GOT3 (cell line): Measurements from ENCODE around the gene NBPF11.
"Not testable (repeated sequence)": the region's sequence is repeated elsewhere in the genome, so short reads cannot be mapped to it uniquely, and the experiment has no call there.

Experiments
- DNase-seq: peaks from one replicate; lab custom pipeline; 2025; ENCODE audit warnings: mixed read lengths; lab: John Stamatoyannopoulos, UW

NBPF11 gene

DNA sequence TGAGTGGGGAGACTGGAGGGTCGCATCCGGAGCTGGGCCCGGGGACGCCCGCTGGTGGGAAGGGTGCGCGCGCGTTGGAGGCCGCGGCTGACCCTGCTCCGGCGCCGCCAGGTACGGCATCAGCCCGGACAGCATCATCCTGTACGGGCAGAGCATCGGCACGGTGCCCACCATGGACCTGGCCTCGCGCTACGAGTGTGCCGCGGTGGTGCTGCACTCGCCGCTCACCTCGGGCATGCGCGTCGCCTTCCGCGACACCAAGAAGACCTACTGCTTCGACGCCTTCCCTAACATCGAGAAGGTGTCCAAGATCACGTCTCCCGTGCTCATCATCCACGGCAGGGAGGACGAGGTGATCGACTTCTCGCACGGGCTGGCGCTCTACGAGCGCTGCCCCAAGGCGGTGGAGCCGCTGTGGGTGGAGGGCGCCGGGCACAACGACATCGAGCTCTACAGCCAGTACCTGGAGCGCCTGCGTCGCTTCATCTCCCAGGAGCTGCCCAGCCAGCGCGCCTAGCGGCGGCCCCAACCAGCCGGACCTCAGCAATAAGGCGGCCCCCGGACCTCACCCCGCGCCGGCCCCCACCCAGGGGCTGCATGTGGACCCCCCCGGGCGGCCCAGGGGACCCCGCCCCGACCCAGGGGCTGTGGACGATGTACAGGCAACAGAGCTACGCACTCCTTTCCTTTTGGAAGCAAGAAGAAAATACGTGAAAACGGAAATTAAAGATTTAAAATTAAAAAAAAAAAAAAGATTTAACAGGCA, 2.8 kb downstream of the NBPF11 start:
- DNase-seq: not testable (repeated sequence)

DNA sequence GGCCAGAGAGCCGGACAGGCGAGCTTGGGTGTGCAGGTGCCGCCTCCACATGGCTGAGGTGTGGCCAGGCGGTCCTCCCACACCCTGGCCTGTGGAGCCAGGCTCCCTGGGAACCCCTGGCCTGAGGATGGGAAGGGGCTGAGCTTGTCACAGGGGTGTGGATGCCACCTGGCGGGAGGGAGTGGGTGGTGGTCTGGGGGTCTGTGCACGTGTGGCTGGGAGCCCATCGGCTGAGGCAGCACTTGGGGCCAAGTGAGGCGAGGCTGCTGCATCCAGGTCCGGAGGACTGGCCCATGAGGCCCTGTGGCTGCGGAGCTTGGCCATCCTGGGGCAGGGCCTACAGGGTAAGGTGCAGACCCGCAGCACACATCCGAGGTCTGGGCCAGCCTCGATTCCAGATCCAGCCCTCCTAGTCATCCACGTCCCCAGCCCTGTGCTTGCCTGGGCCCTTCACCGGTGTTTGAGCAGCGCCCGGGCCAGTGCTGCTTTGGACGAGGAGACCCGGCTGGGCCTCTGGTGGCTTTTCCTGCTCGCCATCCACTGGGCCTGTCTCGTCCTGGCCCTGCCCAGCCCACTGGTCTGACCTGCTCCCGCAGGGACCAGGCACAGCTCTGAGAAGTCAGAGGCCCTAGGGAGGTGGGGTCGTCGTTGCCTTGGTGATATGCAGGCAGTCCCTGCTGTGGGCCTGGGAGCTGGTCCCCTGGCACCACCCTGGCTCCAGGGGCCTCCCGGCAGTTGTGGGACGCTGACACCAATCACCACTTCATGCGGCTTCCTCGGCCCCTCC, 4.8 kb downstream of the NBPF11 start:
- not testable (repeated sequence) for DNase-seq

DNA sequence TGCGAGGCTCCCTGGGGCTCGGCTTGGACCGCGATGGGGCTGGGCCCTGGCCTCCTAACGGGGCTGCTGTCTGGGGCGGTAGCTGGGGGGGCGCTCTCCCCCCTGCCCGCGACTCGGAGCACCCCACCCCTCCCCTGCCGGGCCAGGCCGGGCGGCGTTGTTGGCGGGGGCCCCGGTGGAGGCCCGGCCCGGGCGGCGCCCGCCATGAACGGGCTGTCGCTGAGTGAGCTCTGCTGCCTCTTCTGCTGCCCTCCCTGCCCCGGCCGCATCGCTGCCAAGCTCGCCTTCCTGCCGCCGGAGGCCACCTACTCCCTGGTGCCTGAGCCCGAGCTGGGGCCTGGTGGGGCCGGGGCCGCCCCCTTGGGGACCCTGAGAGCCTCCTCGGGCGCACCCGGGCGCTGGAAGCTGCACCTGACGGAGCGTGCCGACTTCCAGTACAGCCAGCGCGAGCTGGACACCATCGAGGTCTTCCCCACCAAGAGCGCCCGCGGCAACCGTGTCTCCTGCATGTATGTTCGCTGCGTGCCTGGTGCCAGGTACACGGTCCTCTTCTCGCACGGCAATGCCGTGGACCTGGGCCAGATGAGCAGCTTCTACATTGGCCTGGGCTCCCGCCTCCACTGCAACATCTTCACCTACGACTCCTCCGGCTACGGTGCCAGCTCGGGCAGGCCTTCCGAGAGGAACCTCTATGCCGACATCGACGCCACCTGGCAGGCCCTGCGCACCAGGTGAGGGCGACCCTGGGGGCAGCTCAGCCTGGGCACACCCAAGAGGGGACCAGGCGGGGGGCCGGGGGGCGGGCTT, 5.7 kb downstream of the NBPF11 start:
- DNase-seq: not testable (repeated sequence)

DNA sequence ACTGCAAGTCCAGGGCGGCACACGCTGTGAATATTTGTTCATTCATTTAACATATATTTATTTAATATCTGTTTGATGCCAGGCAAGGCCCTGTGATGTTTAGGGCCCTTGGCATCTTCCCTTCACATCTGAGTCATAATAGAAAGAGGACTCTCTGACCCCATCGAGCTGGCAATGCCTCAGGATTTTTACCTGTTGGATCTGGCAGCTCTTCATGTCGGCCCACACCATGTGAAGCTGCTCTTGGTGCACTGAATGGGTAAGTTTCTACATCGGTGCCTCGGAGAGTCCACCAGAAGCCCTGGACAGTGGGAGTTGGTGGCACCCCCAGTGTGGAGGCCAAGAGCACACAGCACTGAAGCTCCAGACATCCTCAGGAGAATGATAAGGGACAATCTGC, 8.9 kb downstream of the NBPF11 start:
- DNase-seq: not testable (repeated sequence)

DNA sequence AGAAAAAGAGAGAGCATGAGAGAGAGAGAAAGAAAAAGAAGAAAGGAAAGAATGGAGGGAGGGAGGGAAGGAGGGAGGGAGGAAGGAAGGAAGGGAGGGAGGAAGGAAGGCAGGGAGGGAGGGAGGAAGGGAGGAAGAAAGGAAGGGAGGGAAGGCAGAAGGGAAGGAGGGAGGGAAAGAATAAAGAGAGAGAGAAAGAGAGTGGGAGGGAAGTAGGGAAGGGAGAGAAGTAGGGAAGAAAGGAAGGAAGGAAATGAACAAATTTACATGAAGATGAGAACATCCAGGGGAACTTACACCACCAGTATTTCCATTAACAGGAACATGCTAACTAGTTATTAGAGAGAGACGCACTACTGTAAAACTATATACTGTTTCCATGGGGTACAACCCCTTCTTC, 10.1 kb downstream of the NBPF11 start:
- DNase-seq: not testable (repeated sequence)

DNA sequence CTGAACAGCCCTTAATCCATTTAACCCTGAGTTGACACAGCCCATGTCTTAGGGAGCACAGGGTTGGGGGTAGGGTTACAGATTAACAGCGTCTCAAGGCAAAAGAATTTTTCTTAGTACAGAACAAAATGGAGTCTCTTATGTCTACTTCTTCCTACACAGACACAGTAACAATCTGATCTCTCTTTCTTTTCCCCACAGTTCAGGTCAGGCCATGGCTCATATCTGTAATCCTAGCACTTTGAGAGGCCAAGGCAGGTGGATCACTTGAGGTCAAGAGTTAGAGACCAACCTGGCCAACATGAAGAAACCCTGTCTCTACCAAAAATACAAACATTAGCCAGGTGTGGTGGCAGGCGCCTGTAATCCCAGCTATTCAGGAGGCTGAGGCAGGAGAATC, 13.5 kb downstream of the NBPF11 start:
- not testable (repeated sequence) for DNase-seq

DNA sequence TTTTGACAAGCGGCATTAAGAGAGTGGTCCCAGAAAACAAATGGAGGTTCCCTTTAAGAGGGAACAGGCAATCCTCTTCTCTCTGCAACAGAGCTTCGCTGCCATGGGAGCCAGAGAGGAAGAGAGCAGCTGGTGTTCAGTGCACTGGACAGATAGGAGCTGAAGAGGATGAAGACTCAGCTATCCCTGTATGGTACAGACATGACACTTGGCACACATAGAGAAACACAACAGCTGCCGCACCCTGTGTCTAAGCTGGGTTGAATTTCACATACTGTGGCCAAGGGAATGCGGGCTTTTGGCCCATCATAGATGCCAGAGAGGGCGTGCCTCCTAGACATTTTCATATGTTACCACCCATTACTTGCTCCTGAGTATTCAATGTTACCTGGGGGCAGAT, 29.7 kb downstream of the NBPF11 start:
- DNase-seq: not testable (repeated sequence)

DNA sequence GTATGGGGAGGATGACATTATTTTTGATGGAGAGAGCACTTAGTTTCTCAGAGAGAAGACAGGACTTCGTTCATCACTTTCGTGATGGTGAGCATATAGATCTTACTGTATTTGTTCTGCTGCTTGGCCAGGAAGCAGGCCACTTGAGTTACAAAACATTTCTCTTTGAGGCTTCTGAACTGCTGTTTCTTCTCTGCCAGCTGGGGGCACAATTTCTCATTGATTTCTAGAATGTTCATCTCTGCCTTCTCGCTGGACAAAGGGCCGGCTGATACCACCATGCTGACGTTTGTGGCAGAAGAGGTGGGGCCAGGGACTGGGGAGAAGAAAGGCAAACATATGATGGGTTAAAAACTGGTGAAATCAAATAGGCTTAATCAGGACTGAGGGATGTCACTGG, 31.7 kb downstream of the NBPF11 start:
- not testable (repeated sequence) for DNase-seq

DNA sequence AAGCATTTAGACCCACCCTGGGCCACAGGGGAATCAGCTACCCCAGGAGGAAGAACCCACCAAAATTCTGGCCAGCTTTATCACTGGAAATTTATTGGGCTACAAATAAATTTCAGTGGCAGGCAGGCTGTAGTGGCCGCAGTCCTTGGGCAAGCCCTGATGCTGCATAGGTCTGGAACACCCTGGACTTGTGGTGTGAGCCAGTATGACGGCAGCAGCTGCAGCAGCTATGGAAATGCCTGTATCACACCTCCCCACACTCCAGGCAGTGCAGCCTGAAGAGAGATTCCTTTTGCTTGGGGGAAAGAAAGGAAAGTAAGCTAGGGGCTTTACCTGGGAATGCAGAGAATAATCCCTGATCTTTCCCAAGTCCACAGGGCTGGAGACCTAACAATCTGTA, 56.3 kb downstream of the NBPF11 start:
- not testable (repeated sequence) for DNase-seq

DNA sequence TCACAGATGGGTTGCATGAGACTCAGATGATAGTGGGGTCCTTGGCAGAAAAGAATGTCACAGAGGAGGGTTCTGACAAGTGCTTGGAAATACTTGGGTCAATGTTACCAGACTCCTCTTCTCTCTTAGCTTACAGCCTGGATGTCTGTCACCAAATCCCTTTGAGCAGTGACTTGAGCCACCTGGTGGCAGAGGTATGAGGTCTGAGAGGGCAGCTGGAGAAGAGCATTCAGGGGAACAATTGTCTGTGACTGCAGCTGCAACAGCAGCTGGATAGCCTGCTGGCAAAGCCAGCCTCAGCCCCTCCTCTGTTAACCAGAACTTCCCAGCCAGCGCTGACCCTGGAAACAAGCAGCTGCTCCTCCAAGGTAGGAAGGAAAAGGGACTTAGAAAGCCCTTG, 65.9 kb downstream of the NBPF11 start:
- not testable (repeated sequence) for DNase-seq

DNA sequence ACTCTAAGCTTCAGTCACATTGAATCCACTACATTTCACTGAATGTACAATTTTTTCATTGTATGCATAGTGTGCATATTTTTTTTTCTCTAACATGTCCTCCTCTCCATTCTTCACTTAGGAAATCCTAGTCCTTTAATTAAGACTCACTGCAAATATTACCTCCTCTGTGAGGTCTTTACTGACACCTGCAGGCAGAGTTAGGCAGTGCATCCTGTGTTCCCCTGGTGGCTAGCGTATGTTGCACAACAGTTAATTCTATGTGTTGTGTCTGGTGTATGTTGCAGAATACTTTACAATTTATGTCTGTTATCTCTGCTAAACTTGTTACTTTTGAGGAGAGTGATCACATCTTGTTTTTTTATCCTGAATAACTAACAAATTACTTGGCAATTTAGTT, 70.9 kb downstream of the NBPF11 start:
- not testable (repeated sequence) for DNase-seq

DNA sequence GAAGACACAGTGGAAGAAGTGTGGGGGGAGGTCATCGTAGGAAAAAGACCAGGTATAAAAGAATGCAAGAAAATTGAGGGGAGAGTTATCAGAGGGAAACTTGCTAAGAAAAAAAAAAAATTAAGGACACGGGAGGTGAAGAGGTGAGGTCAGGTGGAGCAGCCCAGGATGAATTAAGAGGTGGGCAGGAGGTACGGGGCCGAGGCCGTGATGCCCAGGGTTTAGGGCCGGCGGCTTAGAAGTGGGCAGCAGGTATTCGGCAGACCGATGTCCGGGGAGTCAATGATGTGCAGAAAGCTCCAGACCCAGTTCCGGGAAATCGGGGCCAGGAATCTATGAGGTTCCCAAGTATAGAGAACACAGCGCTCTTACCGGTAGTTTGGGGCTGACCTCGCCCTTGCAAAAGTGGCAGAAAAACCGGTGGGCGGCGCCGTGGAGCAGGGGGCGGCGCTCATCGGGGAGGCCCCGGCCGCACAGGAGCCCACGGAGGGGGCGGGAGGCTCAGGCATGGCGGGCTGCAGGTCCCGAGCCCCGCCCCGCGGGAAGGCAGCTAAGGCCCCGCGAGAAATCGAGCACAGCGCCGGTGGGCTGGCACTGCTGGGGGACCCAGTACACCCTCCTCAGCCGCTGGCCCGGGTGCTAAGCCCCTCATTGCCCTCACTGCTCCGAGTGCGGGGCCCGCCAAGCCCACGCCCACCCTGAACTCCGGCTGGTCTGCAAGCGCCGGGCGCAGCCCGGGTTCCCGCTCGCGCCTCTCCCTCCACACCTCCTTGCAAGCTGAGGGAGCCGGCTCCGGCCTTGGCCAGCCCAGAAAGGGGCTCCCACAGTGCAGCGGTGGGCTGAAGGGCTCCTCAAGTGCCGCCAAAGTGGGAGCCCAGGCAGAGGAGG, 73.2 kb downstream of the NBPF11 start:
- DNase-seq: not testable (repeated sequence)

DNA sequence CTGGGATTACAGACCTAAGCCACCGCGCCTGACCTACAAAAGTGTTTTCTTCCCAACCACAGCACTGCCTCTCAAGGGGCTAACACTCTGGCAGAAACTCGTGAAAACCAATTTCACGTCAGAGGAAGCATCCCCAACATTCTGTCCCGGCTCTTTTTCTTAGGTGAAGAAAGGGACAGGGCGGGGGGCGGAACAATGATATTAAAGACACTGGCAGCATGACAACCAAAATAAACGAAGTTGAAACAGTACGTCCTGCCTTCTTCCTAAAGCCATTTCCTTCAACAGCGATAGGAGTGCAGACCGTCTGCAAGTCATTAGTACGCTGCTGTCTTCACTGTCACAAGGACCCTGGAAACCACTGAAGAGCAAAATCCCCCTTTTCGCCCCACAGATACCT, 74.0 kb downstream of the NBPF11 start:
- not testable (repeated sequence) for DNase-seq

DNA sequence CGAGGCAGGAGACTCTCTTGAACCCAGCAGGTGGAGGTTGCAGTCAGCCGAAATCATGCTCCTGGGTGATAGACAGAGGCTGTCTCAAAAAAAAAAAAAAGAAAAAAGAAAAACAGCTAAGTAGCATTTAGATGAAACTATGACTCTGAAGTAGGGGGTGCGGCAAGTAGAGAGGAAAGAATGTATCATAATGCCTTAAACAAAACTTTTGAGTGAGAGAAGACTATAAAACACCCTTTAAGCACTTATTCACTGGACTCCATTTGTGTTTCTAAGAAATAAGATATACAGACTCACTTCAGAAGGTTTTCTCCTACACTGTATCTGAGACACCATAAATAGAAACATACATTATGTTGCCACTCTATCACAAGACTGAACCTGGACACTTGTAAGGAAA, 74.6 kb downstream of the NBPF11 start:
- not testable (repeated sequence) for DNase-seq

DNA sequence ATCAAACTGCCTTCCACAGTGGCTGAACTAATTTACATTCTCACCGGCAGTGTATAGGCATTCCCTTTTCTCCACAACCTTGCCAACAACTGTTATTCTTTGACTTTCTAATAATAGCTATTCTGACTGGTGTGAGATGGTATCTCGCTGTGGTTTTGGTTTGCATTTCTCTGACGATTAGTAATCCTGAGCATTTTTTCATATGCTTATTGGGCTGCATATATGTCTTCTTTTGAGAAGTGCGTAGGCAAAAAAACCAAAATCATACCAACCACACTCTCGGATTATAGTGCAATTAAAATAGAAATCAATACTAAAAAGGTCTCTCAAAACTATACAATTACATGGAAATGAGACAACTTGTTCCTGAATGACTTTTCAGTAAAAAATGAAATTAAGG, 78.7 kb downstream of the NBPF11 start:
- DNase-seq: not testable (repeated sequence)

DNA sequence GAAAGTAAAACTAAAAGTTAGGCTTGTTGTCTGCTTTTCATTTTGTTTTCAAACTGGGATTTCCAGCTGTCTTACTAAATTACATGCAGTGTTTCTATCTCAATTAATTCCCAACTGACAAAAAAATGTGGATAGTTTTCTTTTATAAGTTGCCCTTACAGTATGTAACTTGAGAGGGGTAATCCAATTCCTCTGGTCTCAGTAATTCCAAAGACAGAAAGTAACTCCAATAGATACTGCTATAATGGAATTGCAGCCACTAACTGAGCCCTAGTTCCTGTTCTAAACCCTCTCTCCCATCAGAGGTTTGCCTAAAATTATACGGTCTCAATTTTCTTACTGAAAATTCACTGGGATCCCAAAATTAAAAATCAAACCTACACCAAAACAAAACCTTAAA, 83.5 kb downstream of the NBPF11 start:
- DNase-seq: not testable (repeated sequence)

DNA sequence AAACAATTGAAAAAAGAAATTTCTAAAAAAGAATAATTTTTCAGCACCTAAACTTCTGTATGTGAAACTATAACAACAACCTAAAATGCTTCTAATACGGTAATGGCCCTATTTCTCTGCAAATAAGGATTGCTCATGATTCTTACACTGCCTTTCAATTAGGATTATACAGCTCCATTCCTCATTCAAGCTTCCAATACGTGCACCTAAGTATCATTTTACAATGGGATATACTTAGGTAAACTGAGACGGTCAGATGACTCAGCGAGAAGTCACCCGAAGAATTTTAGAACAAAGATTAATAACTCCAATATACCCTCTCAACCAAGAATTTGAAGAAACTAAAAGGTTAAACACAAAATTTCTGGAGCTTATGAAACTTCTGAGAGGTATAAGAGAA, 83.9 kb downstream of the NBPF11 start:
- DNase-seq: not testable (repeated sequence)

DNA sequence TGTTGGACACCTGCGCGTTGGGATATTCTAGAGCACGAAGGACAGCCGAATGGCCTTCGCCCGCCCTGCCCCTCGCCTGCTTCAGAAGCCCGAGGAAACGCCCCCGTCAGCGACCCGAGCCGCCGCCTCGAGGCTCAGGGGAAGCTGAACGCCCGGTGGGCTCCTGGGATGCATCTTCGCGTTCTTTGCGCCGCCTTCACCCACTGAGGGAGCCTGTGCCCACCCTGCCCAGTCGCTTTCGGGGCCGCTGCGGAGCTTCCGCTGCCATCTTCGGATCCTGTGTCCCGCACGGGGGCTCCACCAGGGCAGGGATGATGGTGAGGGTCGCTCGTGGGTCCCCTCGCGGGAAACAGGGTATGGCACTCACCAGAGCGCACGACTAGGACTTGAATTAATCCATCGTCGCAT, 91.8 kb downstream of the NBPF11 start:
- DNase-seq: not testable (repeated sequence)

DNA sequence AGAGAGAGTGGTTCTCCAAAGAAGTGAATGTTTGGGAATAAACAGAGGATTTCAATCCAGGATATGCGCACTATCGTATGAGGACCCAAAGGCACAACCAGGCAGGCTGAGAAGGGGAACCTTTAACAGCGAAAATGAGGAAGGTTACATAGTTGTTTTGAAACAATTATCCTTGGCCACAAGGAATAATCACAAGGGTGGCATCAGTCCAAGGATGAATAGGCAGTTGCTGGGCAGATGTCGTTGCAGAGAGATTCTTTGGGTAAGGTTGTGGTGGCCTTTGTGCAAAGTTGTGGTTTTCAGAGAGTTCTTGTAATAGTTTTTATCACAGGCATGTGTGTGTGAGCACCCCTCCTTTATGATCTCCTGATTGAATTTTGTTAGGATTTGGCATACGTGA, 94.7 kb downstream of the NBPF11 start:
- not testable (repeated sequence) for DNase-seq
